GM12892 (cell line): ENCODE data around the gene KRT81.

ENCODE experiments used
- POLR2AphosphoS5 ChIP-seq: IDR thresholded peaks from 2 replicates; pipeline ENCODE4 v1.6.1; 2011; ENCODE audit warnings: low read depth, low read length, control low read depth
- TAF1 ChIP-seq: IDR thresholded peaks from 2 replicates; pipeline ENCODE4 v1.6.1; 2011; ENCODE audit warnings: low read depth, mild to moderate bottlenecking, control low read depth, low read length, borderline replicate concordance

GRCh38 chr12:52255926-52256583 lies 35.3 kb downstream of the KRT81 start:
- no peak for TF ChIP-seq POLR2AphosphoS5
- TF ChIP-seq TAF1, result no peak
